NCI-H2029 (cell line): Measurements from ENCODE around the gene CARMIL1.

Experiments used
- DNase-seq: peaks from one replicate; lab custom pipeline; 2025; lab: John Stamatoyannopoulos, UW

Gene CARMIL1

GRCh38 chr6:25477006-25477590 lies 197.9 kb downstream of the CARMIL1 start:
- no peak for DNase-seq

GRCh38 chr6:25478973-25479372 lies 199.8 kb downstream of the CARMIL1 start:
- no peak for DNase-seq

GRCh38 chr6:25481267-25481666 lies 202.1 kb downstream of the CARMIL1 start:
- DNase-seq = no peak

GRCh38 chr6:25482996-25483395 lies 203.8 kb downstream of the CARMIL1 start:
- no peak for DNase-seq

GRCh38 chr6:25483943-25484342 lies 204.8 kb downstream of the CARMIL1 start:
- DNase-seq = no peak

GRCh38 chr6:25484900-25485299 lies 205.7 kb downstream of the CARMIL1 start:
- DNase-seq = peak; percentile 3

- DNase-seq = peak; percentile 77
Observed at GRCh38 chr6:25485821-25486534, 206.8 kb downstream of the CARMIL1 start.

GRCh38 chr6:25486550-25486949 lies 207.4 kb downstream of the CARMIL1 start:
- no peak for DNase-seq

GRCh38 chr6:25487012-25487411 lies 207.8 kb downstream of the CARMIL1 start:
- DNase-seq = no peak

- no peak for DNase-seq
Observed at GRCh38 chr6:25488156-25488555, 209.0 kb downstream of the CARMIL1 start.

GRCh38 chr6:25489399-25489798 lies 210.2 kb downstream of the CARMIL1 start:
- DNase-seq = no peak

GRCh38 chr6:25490018-25490801 lies 211.0 kb downstream of the CARMIL1 start:
- DNase-seq = peak; percentile 88

GRCh38 chr6:25492951-25493350 lies 213.8 kb downstream of the CARMIL1 start:
- no peak for DNase-seq

GRCh38 chr6:25494469-25494868 lies 215.3 kb downstream of the CARMIL1 start:
- no peak for DNase-seq

GRCh38 chr6:25497383-25498040 lies 218.3 kb downstream of the CARMIL1 start:
- no peak for DNase-seq

- no peak for DNase-seq
Observed at GRCh38 chr6:25498505-25498904, 219.3 kb downstream of the CARMIL1 start.

- DNase-seq = no peak
Observed at GRCh38 chr6:25499615-25500235, 220.6 kb downstream of the CARMIL1 start.

- DNase-seq = no peak
Observed at GRCh38 chr6:25503686-25504085, 224.5 kb downstream of the CARMIL1 start.

GRCh38 chr6:25504661-25505060 lies 225.5 kb downstream of the CARMIL1 start:
- DNase-seq = no peak

- DNase-seq = no peak
Observed at GRCh38 chr6:25506020-25506419, 226.8 kb downstream of the CARMIL1 start.

- no peak for DNase-seq
Observed at GRCh38 chr6:25508051-25508450, 228.9 kb downstream of the CARMIL1 start.

GRCh38 chr6:25511376-25511775 lies 232.2 kb downstream of the CARMIL1 start:
- no peak for DNase-seq
